Activated CD4-positive, alpha-beta T cell treated with anti-CD3 and anti-CD28 coated beads, Interleukin-2, amount 50 U/mL, for 4 hours (primary cell): ENCODE data around the gene CCDC127.

Experiments
- DNase-seq, 2 experiments: peaks; one replicate each; pipeline ENCODE4 v3.0.0-alpha.2; 2020

CCDC127 gene

DNA sequence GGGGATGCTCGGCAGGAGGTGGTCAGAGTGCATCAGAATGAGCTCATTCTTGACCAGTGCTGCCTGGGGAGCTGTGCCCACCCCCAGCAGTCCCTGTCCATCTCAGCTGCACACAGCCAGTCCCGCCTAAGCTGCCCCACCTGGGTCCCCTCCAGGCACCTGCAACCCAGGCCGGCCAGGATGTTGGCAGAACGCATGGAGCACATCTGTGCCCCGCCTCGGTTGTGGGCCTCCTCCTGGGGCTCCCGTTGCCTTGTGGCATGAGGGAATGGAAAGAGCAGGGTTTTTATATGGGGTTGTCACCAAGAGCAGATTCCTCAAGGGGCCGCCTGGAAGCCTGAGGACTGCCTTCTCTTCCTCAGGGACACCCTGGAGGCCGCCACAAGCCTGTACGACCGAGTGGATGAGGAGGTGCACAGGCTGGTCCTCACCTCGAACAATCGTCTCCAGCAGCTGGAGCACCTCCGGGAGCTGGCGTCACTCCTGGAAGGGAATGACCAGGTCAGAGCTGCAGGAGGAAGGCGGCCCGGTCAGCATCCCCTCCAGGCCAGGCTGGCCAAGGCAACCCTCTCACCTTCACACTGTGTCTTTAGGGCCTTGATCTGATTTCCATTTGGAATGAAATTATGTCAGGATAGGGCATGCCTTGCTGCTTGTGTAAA lies 61.4 kb downstream of the CCDC127 start:
- no peak for DNase-seq

DNA sequence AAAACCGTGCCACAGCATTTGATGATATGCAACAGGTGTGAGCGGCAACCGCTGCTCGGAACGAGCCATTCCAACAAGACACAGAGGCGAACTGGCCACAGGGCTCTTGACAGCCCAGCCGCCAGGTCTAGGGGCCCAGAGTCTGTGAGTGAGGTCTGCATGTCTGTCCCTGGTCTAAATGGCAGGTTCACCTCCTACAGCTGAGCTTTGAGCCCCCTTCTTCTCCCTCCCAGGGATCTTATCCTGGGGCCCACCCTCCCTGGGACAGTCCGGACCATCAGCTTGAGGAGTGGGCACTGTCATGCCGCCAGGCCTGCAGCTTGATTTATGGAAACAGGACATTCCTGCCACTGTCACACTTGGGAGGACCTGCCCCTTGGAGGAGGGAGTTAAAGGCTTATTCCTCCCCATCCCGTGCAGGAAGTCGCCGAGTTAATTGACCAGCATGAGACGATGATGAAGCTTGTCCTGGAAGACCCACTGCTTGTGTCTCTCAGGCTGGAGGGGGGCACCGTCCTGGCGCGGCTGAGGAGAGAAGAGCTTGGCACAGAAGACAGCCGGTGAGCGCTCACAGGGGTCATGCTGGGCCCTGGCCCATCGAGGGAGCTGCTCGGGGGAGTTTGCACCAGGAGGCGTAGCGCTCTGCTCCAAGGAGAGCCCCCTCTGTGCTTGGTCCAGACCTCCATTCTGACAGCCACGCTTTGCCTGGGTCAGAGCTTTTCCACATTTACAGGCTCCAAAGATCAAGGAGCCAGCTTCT lies 62.1 kb downstream of the CCDC127 start:
- DNase-seq: no peak

DNA sequence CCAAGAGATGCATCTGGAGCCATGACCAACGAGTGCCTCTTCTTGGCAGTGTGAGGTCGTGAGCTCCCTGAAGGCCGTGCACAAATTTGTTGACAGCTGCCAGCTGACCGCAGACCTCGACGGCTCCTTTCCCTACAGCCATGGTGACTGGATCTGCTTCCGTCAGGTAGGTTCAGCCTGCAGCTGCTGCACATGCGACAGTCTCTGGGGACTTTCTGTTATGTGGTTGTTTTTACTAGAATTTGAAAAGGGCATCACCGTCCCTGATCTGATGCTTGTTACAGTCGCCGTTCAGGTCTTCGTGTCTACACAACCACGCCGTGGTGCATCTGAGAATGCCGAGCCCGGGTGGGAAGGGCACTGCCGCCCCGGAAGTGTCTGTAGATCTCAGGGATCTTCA lies 63.1 kb downstream of the CCDC127 start:
- no peak for DNase-seq

DNA sequence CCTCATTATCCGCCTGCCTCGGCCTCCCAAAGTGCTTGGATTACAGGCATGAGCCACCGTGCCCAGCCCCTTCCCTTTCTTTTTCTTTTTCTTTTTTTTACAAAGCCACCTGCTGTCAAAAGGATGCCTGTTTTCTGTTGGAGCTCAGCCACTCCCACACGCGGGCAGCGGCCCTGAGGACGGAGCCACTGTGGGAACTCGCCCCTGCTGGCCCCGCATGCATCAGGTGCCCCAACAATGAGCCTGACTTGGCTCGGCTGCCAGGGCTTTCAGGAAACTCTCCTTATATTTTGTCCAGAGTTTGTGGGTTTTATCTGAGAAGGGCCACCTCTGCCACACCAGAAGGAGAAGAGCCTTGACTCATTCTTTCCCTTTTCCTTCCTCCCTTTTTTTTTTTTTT lies 63.7 kb downstream of the CCDC127 start:
- no peak for DNase-seq

DNA sequence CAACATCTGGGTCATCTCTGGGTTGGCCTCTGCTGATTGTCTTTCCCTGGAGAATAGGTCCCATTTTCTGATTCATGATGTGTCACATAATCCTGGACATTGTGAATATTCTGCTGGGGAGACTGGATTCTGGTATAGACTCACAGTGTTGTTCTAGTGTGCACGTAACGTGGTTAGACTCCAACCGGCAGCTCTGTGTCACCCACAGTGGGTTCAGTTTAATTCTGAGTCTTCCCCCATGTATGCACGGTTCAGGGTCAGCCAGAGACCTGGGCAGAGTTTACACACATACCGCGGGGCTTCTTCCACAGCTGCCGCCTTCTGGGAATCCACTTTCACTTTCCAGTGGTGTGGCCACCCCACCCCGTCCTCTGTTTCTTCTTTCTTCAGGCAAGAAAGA lies 64.7 kb downstream of the CCDC127 start:
- DNase-seq: no peak

DNA sequence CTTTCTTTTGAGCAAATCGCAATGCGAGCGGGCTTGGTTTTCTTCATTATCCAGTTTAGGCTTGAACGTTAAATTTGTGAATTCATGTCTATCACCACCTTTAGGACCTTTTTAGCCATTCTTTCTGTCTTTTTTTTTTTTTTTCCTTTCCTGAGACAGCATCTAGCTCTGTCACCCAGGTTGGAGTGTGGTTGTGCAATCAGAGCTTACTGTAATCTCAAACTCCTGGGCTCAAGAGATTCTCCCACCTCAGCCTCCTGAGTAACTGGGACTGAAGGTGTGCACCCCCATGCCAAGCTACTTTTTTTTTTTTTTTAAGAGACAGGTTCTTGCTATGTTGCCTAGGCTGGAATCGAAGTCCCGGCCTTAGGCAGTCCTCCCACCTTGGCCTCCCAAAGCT lies 65.9 kb downstream of the CCDC127 start:
- DNase-seq: no peak

DNA sequence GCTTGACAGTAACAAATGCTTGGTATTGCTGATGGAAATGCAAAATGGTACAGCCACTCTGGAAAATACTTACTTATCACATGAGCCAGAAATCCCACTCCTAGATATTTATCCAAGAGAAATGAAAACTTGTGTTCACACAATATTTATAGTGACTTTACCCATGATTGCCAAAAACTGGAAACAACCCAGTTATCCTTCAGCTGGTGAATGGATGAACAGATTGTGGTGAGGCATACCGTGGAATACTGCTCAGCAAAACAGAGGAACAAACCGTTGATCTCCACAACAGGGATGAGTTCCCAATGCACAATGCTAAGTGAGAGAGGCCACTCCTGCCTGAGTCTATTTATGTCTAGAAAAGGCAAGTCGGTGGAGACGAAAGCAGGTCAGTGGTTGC lies 67.2 kb downstream of the CCDC127 start:
- DNase-seq: no peak

DNA sequence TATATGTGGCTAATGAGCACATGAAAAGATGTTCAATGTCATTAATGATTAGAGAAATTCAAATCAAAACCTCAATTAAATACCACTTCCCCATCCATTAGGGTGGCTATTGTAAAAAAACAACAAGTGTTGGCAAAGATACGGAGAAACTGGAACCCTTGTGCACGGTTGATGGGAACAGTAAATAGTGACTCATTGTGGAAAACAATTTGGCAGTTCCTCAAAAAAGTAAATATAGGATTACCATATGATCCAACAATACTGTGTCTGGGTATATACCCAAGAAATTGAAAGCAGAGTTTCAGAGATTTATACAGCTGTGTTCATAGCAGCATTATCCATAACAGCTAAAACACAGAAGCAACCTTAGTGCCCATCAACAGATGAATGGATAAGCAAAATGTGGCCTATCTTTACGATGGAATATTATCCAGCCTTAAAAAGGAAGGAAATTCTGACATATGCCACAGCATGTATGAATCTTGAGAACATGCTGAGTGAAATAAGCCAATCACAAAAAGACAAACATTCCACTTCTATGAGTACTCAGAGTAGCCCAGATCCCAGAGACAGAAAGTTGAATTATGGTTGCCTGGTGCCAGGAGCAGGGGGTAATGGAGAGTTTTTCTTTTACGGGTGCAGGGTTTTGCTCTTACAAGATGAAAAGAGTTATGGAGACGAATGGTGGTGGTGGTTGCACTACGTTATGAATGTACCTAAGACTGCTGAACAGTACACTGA lies 68.0 kb downstream of the CCDC127 start:
- DNase-seq: no peak

DNA sequence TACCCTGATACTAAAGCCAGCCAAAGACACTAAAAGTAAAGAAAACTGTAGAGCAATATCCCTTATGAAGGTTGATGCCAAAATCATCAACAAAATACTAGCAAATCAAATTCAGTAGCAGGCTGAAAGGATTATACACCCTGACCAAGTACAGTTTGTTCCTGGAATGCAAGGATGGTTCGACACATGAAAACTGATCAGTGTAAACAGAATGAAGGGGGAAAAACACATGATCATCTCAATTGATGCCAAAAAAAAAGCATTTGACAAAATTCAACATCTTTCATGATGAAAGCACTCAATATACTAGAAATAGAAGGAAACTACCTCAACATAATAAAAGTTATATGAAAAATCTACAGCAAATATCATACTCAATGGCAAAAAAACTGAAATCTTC lies 70.2 kb downstream of the CCDC127 start:
- no peak for DNase-seq
